Common myeloid progenitor, CD34-positive (primary cell): ENCODE data around the gene RASD1.

Experiments used
- CTCF ChIA-PET: fragments of 350-600 bp; sonication (Branson Sonifier 250); formaldehyde crosslinking; loops from one replicate; lab custom pipeline; 2021; ENCODE audit warnings: antibody characterized with exemption; lab: Charles Lee
- POLR2A ChIA-PET: fragments of 350-600 bp; sonication (Branson Sonifier 250); formaldehyde crosslinking; loops from one replicate; lab custom pipeline; 2021; ENCODE audit warnings: antibody characterized with exemption; lab: Charles Lee
- DNase-seq, 3 donors: peaks; one replicate each; pipeline versions ENCODE4 v3.0.0 to v3.0.0-alpha.2; 2013
- H3K27ac ChIP-seq, 2 experiments: 1 replicate in 1 of 2; 2 replicates in 1 of 2; pipeline ENCODE4 v1.7.0; 2013; ENCODE audit warnings: inconsistent platforms in 2 of 2, low read length in 2 of 2, mild to moderate bottlenecking in 2 of 2, low read depth in 1 of 2, moderate library complexity in 1 of 2; ENCODE audit not compliant: severe bottlenecking in 2 of 2, insufficient read depth in 1 of 2, poor library complexity in 1 of 2
- H3K27me3 ChIP-seq, 5 experiments: replicated peaks in 2 of 5; 1 replicate in 3 of 5; 2 replicates in 2 of 5; pipeline versions ENCODE4 v1.6.1 to v1.7.0; 2013; ENCODE audit warnings: low read length in 4 of 5, mild to moderate bottlenecking in 2 of 5, moderate library complexity in 2 of 5, inconsistent platforms in 1 of 5; ENCODE audit not compliant: insufficient read depth in 5 of 5, control insufficient read depth in 4 of 5
- H3K36me3 ChIP-seq, 4 experiments: 1 replicate in 2 of 4; 2 replicates in 2 of 4; pipeline versions ENCODE4 v1.6.1 to v1.7.0; 2013; ENCODE audit warnings: low read length in 3 of 4, control low read depth in 1 of 4, mild to moderate bottlenecking in 1 of 4; ENCODE audit not compliant: control insufficient read depth in 4 of 4, insufficient read depth in 4 of 4
- H3K4me1 ChIP-seq, 4 experiments: 1 replicate in 3 of 4; 2 replicates in 1 of 4; pipeline versions ENCODE4 v1.6.1 to v1.7.1; 2013; ENCODE audit warnings: low read length in 3 of 4, mild to moderate bottlenecking in 3 of 4, control low read depth in 1 of 4, inconsistent platforms in 1 of 4, moderate library complexity in 1 of 4; ENCODE audit not compliant: control insufficient read depth in 4 of 4, insufficient read depth in 4 of 4; ENCODE audit errors: control extremely low read depth in 1 of 4
- H3K4me3 ChIP-seq, 7 experiments: 1 replicate in 4 of 7; 2 replicates in 3 of 7; pipeline versions ENCODE4 v1.5.1 to v1.7.0; 2013; ENCODE audit warnings: mild to moderate bottlenecking in 7 of 7, low read length in 6 of 7, moderate library complexity in 6 of 7, inconsistent platforms in 2 of 7, low read depth in 2 of 7, control low read depth in 1 of 7; ENCODE audit not compliant: insufficient read depth in 4 of 7, control insufficient read depth in 1 of 7; ENCODE audit errors: extremely low read depth in 1 of 7
- H3K9me3 ChIP-seq, 5 experiments: 1 replicate in 4 of 5; 2 replicates in 1 of 5; pipeline versions ENCODE4 v1.6.1 to v1.7.1; 2013; ENCODE audit warnings: low read length in 4 of 5, mild to moderate bottlenecking in 2 of 5, inconsistent platforms in 1 of 5, low read depth in 1 of 5, moderate library complexity in 1 of 5; ENCODE audit not compliant: control insufficient read depth in 4 of 5, insufficient read depth in 2 of 5; ENCODE audit errors: control extremely low read depth in 1 of 5
- WGBS: methylation state at CpG from one replicate; pipeline ENCODE4 v1.1.5; 2013; ENCODE audit not compliant: insufficient coverage; 5-methylcytosine and 5-hydroxymethylcytosine counted together

The RASD1 gene

GRCh38 chr17:17445296-17445924 is 50.8 kb downstream of the RASD1 start:
- no peaks in the 10 kb centered on the region for H3K9me3 ChIP-seq
- no peak overlapping the region for H3K27ac ChIP-seq
- ChIA-PET POLR2A (no interaction called here), CTCF (interaction anchor here (1.7 kb wide), 1 partner anchor 21 kb away, joined by 4 read pairs; no protein-coding TSS in a partner anchor)
- H3K4me1 ChIP-seq: peaks cover 0 to 14% (median 3%) of the 10 kb centered on the region in 4 experiments
- H3K4me3 ChIP-seq: no peak overlapping the region
- no peaks in the 10 kb centered on the region for H3K27me3 ChIP-seq
- no peaks in the 10 kb centered on the region for H3K36me3 ChIP-seq
- no peak for DNase-seq
- 96% methylated on average over 8 of the region's 8 CpGs for WGBS
